GM12878 (cell line): ENCODE measurements around the gene BBX. TPM values are rescaled to one million over a fixed set of nuclear protein-coding genes. Genes with fewer than 3 reads are reported as not detected.

Experiments used
- ATAC-seq: fragments of 200-7000 bp; cut with Tn5 transposase; 3 replicates; pipeline ENCODE4 v1.9.1; 2020; ENCODE audit warnings: mild to moderate bottlenecking, moderate library complexity
- BruUV-seq: library from RNA; stranded (reverse); fragments of 400-500 nt; replicated peaks from 2 replicates; lab custom pipeline; 2021; lab: Mats Ljungman, UMichigan
- CTCF ChIA-PET: fragments of 300-600 bp; sonication (Branson Sonifier 250); formaldehyde crosslinking; extraction: SDS; loops from one replicate; lab custom pipeline; 2021; ENCODE audit warnings: inconsistent platforms; lab: Yijun Ruan, JAX
- POLR2A ChIA-PET: fragments of 350-600 bp; formaldehyde crosslinking; extraction: SDS; loops from one replicate; lab custom pipeline; 2021; ENCODE audit warnings: inconsistent platforms; lab: Charles Lee
- RAD21 ChIA-PET: fragments of 300-600 bp; sonication (Branson Sonifier 250); formaldehyde crosslinking; loops from one replicate; lab custom pipeline; 2023; ENCODE audit warnings: antibody characterized with exemption; ENCODE audit not compliant: unreplicated experiment; lab: Charles Lee
- SMC1A ChIA-PET: fragments of 300-600 bp; sonication (Branson Sonifier 250); formaldehyde crosslinking; loops from one replicate; lab custom pipeline; 2023; ENCODE audit not compliant: unreplicated experiment, uncharacterized antibody; lab: Charles Lee
- DNase-seq: peaks from one replicate; pipeline ENCODE4 v3.0.0-alpha.2; 2011; ENCODE audit warnings: low read depth, low spot score
- FAIRE-seq: peaks from 3 replicates; lab custom pipeline; 2011; peaks lifted over from hg19 to GRCh38; lab: Jason Lieb, UNC
- H2AFZ ChIP-seq: 2 replicates; pipeline ENCODE4 v1.6.0; 2011; ENCODE audit warnings: low read depth, low read length, control low read depth; ENCODE audit not compliant: control insufficient read depth
- H3K27ac ChIP-seq: 2 replicates; pipeline ENCODE4 v1.5.1; 2011; ENCODE audit warnings: control low read depth; ENCODE audit not compliant: control insufficient read depth, insufficient read depth
- H3K27me3 ChIP-seq, 2 experiments: replicated peaks in 1 of 2; 2 replicates each; pipeline versions ENCODE4 v1.6.0 to v1.6.1; 2011; ENCODE audit warnings: low read length in 1 of 2; ENCODE audit not compliant: control insufficient read depth in 2 of 2, insufficient read depth in 2 of 2
- H3K36me3 ChIP-seq, 2 experiments: 2 replicates each; pipeline ENCODE4 v1.5.1; 2011; ENCODE audit warnings: low read length in 1 of 2; ENCODE audit not compliant: control insufficient read depth in 2 of 2, insufficient read depth in 2 of 2
- H3K4me1 ChIP-seq: 2 replicates; pipeline ENCODE4 v1.6.1; 2011; ENCODE audit warnings: mild to moderate bottlenecking, low read length, moderate library complexity, mixed read lengths; ENCODE audit not compliant: control insufficient read depth, insufficient read depth
- H3K4me2 ChIP-seq: 2 replicates; pipeline ENCODE4 v1.6.0; 2011; ENCODE audit warnings: control low read depth; ENCODE audit not compliant: control insufficient read depth, insufficient read depth
- H3K4me3 ChIP-seq: fragments of 200-600 bp; sonication (generic); 2 replicates; pipeline ENCODE4 v1.5.1; 2016
- H3K79me2 ChIP-seq: 2 replicates; pipeline ENCODE4 v1.6.0; 2011; ENCODE audit warnings: low read length; ENCODE audit not compliant: control insufficient read depth, insufficient read depth
- H3K9ac ChIP-seq: 2 replicates; pipeline ENCODE4 v1.8.0; 2011; ENCODE audit warnings: low read length, control low read depth, mixed read lengths; ENCODE audit not compliant: control insufficient read depth, insufficient read depth
- H3K9me3 ChIP-seq: replicated peaks from 3 replicates; pipeline ENCODE4 v1.5.1; 2011; ENCODE audit warnings: mild to moderate bottlenecking, low read length; ENCODE audit not compliant: control insufficient read depth, insufficient read depth
- H4K20me1 ChIP-seq: 2 replicates; pipeline ENCODE4 v1.6.0; 2011; ENCODE audit not compliant: control insufficient read depth, insufficient read depth
- CHD1 ChIP-seq: IDR thresholded peaks from 2 replicates; pipeline ENCODE4 v1.6.1; 2012; ENCODE audit warnings: low read depth, low read length, improper control_type of control experiment
- DPF2 ChIP-seq: fragments of 450-650 bp; IDR thresholded peaks from 2 replicates; pipeline ENCODE4 v1.6.1; 2017; ENCODE audit warnings: mild to moderate bottlenecking
- FOXK2 ChIP-seq: fragments of 450-650 bp; IDR thresholded peaks from 2 replicates; pipeline ENCODE4 v1.6.1; 2017; ENCODE audit warnings: mild to moderate bottlenecking, moderate library complexity
- IKZF1 ChIP-seq: fragments of 450-650 bp; conservative IDR thresholded peaks from 2 replicates; pipeline ENCODE4 v1.6.1; 2017; ENCODE audit warnings: antibody characterized with exemption, mild to moderate bottlenecking
- IKZF2 ChIP-seq, 2 experiments: fragments of 450-650 bp; IDR thresholded peaks; 2 replicates each; pipeline ENCODE4 v1.6.1; 2017; ENCODE audit warnings: mild to moderate bottlenecking in 2 of 2, moderate library complexity in 2 of 2
- NFIC ChIP-seq: IDR thresholded peaks from 2 replicates; pipeline ENCODE4 v1.6.1; 2012; ENCODE audit warnings: low read depth, mild to moderate bottlenecking, inconsistent platforms, low read length, moderate library complexity
- SREBF2 ChIP-seq: IDR thresholded peaks from 2 replicates; pipeline ENCODE4 v1.6.1; 2012; ENCODE audit warnings: mild to moderate bottlenecking, low read length
- SRF ChIP-seq, 2 experiments: IDR thresholded peaks; 2 replicates each; pipeline ENCODE4 v1.6.1; 2011; ENCODE audit warnings: low read depth in 2 of 2, low read length in 2 of 2, mild to moderate bottlenecking in 1 of 2, moderate library complexity in 1 of 2
- WGBS: methylation state at CpG from one replicate; pipeline ENCODE4 v1.1.6; 2016; ENCODE audit warnings: low lambda C conversion rate; ENCODE audit not compliant: insufficient replicate concordance, insufficient coverage; ENCODE audit errors: missing lambda C conversion rate; 5-methylcytosine and 5-hydroxymethylcytosine counted together
- in situ Hi-C: fragments of 300-500 bp; cut with MboI; formaldehyde crosslinking; loops from 9 replicates; pipeline ENCODE4 v1.14.3; 2018; ENCODE audit warnings: mixed read lengths
- intact Hi-C: fragments of 100-400 bp; cut with micrococcal nuclease; formaldehyde crosslinking; loops from one replicate; pipeline ENCODE4 v1.14.2; 2022; ENCODE audit not compliant: unreplicated experiment
- polyA plus RNA-seq, 11 experiments: library from polyadenylated mRNA; depleted of rRNA in 4 of 11; unstranded in 6 of 11; stranded (reverse) in 5 of 11; fragments of >200 nt; fragmentation: Nextera tagmentation in 4 of 11; fragmentation: Illumina TruSeq in 1 of 11; extraction: Ambion mirVana in 4 of 11; extraction: Trizol in 1 of 11; gene quantifications; 1 replicate in 1 of 11; 2 replicates in 10 of 11; pipeline versions ENCODE4 v1.2.1 to v1.2.3, GENCODE V29; 2011 to 2016; ENCODE audit warnings: inconsistent platforms in 2 of 11, missing spikeins in 2 of 11, low read depth in 1 of 11
- total RNA-seq, 4 experiments: library from RNA; depleted of rRNA in 3 of 4; stranded (reverse); fragments of >200 nt in 3 of 4; fragmentation: Illumina TruSeq in 1 of 4; extraction: Trizol in 1 of 4; gene quantifications; 2 replicates each; pipeline versions ENCODE4 v1.2.1 to v1.2.3, GENCODE V29; 2013 to 2021
- TF ChIP-seq, protein P1 (sequence below): fragments of 450-650 bp; IDR thresholded peaks from 2 replicates; pipeline ENCODE4 v1.6.1; 2017; ENCODE audit warnings: antibody characterized with exemption, mild to moderate bottlenecking, moderate library complexity
- TF ChIP-seq, protein P2 (sequence below): IDR thresholded peaks from 2 replicates; pipeline ENCODE4 v1.6.1; 2012; ENCODE audit warnings: low read length, inconsistent platforms
- TF ChIP-seq, protein P3 (sequence below): IDR thresholded peaks from 2 replicates; pipeline ENCODE4 v1.6.1; 2011; ENCODE audit warnings: low read depth, low read length, improper control_type of control experiment, borderline replicate concordance
- TF ChIP-seq, protein P4 (sequence below): fragments of 450-650 bp; formaldehyde crosslinking; IDR thresholded peaks from 2 replicates; pipeline ENCODE4 v1.4.0; 2020; ENCODE audit warnings: mild to moderate bottlenecking, moderate library complexity
- TF ChIP-seq, protein P5 (sequence below): fragments of 450-650 bp; IDR thresholded peaks from 2 replicates; pipeline ENCODE4 v1.6.1; 2017; ENCODE audit warnings: low read depth, mild to moderate bottlenecking, moderate library complexity

BBX gene
- total and polyA plus RNA-seq, 10 of the 15 experiments (the other 5 are each of a cell fraction or from before 2014, with no cell fraction given), result 13.3 to 38.5 (median 32.0) TPM

DNA sequence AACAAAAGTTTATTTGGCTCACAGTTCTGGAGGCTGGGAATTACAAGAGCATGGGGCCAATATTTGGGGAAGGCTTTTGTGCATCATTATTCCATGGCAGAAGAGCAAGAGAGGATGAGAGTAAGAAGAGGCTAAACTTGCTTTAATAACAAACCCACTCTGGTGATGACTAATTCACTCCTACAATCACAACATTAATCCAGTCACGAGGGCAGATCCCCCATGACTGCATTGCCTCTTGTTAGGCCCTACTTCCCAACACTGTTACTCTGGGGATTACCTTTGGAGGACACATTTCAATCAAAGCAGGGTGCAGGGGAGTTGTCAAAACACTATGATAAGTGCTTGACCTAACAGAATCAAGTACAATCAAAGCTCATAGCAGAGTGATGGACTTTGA is 181.7 kb downstream of the BBX start (continued):
- TF ChIP-seq, protein P1, sequence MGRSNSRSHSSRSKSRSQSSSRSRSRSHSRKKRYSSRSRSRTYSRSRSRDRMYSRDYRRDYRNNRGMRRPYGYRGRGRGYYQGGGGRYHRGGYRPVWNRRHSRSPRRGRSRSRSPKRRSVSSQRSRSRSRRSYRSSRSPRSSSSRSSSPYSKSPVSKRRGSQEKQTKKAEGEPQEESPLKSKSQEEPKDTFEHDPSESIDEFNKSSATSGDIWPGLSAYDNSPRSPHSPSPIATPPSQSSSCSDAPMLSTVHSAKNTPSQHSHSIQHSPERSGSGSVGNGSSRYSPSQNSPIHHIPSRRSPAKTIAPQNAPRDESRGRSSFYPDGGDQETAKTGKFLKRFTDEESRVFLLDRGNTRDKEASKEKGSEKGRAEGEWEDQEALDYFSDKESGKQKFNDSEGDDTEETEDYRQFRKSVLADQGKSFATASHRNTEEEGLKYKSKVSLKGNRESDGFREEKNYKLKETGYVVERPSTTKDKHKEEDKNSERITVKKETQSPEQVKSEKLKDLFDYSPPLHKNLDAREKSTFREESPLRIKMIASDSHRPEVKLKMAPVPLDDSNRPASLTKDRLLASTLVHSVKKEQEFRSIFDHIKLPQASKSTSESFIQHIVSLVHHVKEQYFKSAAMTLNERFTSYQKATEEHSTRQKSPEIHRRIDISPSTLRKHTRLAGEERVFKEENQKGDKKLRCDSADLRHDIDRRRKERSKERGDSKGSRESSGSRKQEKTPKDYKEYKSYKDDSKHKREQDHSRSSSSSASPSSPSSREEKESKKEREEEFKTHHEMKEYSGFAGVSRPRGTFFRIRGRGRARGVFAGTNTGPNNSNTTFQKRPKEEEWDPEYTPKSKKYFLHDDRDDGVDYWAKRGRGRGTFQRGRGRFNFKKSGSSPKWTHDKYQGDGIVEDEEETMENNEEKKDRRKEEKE, result no peak
- TF ChIP-seq CHD1, result no peak
- TF ChIP-seq IKZF2 (IDR thresholded peaks at IDR 0.05), result no peak
- TF ChIP-seq, protein P2, sequence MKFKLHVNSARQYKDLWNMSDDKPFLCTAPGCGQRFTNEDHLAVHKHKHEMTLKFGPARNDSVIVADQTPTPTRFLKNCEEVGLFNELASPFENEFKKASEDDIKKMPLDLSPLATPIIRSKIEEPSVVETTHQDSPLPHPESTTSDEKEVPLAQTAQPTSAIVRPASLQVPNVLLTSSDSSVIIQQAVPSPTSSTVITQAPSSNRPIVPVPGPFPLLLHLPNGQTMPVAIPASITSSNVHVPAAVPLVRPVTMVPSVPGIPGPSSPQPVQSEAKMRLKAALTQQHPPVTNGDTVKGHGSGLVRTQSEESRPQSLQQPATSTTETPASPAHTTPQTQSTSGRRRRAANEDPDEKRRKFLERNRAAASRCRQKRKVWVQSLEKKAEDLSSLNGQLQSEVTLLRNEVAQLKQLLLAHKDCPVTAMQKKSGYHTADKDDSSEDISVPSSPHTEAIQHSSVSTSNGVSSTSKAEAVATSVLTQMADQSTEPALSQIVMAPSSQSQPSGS, result no peak

DNA sequence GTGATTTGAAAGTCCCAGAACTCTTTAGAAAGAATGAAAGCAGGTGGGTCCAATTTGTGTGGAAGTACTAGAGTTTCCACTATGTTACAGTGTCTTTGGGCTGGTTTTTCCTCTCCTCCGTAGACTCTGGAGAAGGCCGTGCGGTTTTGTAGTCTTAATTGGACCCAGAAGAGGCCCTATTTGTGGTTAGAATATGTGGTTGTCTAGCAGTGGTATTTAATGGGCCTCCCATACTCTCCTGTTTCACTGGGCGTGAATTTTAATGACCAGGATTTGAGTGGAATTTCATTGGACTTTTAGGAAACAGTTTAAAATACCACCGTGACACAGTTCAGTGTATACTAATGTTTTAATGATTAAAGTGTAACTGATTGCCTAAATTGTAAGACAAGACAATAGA is 182.3 kb downstream of the BBX start:
- Histone ChIP-seq H3K27ac (no peak overlapping the region), H4K20me1 (no peaks in the 10 kb centered on the region), H3K79me2 (no peaks in the 10 kb centered on the region), H3K4me1 (no peaks in the 10 kb centered on the region), H3K4me2 (no peak overlapping the region), H3K9me3 (no peaks in the 10 kb centered on the region), H2AFZ (no peak overlapping the region), H3K27me3 (no peaks in the 10 kb centered on the region), H3K4me3 (no peak overlapping the region), H3K9ac (no peak overlapping the region), H3K36me3 (no peaks in the 10 kb centered on the region)
- 77% methylated on average over 5 of the region's 5 CpGs for WGBS
- SMC1A ChIA-PET, result no interaction called here
- in situ Hi-C loops, result no loop called here
- no TSS peak for BruUV-seq
- no peak for FAIRE-seq
- POLR2A ChIA-PET, result no interaction called here
- RAD21 ChIA-PET, result no interaction called here
- TF ChIP-seq FOXK2 (no peak), NFIC (no peak), SRF (IDR thresholded peaks at IDR 0.05; ENCODE audit: low read depth in 2 of 2, low read length in 2 of 2) (no peak), SREBF2 (no peak), IKZF1 (no peak), DPF2 (no peak)
- TF ChIP-seq, protein P3, sequence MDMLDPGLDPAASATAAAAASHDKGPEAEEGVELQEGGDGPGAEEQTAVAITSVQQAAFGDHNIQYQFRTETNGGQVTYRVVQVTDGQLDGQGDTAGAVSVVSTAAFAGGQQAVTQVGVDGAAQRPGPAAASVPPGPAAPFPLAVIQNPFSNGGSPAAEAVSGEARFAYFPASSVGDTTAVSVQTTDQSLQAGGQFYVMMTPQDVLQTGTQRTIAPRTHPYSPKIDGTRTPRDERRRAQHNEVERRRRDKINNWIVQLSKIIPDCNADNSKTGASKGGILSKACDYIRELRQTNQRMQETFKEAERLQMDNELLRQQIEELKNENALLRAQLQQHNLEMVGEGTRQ, result no peak
- TF ChIP-seq, protein P4, sequence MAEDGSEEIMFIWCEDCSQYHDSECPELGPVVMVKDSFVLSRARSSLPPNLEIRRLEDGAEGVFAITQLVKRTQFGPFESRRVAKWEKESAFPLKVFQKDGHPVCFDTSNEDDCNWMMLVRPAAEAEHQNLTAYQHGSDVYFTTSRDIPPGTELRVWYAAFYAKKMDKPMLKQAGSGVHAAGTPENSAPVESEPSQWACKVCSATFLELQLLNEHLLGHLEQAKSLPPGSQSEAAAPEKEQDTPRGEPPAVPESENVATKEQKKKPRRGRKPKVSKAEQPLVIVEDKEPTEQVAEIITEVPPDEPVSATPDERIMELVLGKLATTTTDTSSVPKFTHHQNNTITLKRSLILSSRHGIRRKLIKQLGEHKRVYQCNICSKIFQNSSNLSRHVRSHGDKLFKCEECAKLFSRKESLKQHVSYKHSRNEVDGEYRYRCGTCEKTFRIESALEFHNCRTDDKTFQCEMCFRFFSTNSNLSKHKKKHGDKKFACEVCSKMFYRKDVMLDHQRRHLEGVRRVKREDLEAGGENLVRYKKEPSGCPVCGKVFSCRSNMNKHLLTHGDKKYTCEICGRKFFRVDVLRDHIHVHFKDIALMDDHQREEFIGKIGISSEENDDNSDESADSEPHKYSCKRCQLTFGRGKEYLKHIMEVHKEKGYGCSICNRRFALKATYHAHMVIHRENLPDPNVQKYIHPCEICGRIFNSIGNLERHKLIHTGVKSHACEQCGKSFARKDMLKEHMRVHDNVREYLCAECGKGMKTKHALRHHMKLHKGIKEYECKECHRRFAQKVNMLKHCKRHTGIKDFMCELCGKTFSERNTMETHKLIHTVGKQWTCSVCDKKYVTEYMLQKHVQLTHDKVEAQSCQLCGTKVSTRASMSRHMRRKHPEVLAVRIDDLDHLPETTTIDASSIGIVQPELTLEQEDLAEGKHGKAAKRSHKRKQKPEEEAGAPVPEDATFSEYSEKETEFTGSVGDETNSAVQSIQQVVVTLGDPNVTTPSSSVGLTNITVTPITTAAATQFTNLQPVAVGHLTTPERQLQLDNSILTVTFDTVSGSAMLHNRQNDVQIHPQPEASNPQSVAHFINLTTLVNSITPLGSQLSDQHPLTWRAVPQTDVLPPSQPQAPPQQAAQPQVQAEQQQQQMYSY (CRISPR knock-in tag), result no peak
- TF ChIP-seq, protein P5, sequence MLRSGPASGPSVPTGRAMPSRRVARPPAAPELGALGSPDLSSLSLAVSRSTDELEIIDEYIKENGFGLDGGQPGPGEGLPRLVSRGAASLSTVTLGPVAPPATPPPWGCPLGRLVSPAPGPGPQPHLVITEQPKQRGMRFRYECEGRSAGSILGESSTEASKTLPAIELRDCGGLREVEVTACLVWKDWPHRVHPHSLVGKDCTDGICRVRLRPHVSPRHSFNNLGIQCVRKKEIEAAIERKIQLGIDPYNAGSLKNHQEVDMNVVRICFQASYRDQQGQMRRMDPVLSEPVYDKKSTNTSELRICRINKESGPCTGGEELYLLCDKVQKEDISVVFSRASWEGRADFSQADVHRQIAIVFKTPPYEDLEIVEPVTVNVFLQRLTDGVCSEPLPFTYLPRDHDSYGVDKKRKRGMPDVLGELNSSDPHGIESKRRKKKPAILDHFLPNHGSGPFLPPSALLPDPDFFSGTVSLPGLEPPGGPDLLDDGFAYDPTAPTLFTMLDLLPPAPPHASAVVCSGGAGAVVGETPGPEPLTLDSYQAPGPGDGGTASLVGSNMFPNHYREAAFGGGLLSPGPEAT, result no peak
- CTCF ChIA-PET, result interaction anchor here (1.3 kb wide), 1 partner anchor 14 kb away, joined by 5 read pairs; no protein-coding TSS in a partner anchor
- ATAC-seq, result no peak
- intact Hi-C loops, result no loop called here
- no peak for DNase-seq
